ENCODE results near the gene CREB5.

CREB5 gene

DNA sequence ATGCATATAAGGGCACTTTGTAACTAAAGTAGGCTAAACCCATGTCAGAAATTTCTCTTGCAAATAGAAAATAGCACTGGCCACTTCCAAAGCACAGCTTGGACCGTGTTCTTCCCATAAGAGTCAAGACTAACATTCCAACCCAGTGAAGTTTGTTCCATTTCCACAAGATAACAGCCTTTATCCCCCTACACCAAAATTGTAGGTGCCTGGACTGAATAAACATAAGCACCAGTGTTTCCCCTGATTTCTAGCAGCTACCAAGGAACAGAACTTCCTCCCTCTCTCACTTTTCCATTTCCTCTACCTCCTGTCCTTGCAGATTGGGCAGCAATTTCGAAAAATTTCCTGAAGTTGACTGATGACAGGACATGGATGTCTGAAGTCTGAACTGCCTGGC is 219.7 kb downstream of the CREB5 start:
- no peaks in the 10 kb centered on the region for H3K36me3 ChIP-seq (ENCODE audit: insufficient read depth, low read length)
- peaks cover 10% of the 10 kb centered on the region for H3K4me1 ChIP-seq (ENCODE audit: insufficient read depth, low read length)

GRCh38 chr7:28638914-28639313 is 226.6 kb downstream of the CREB5 start:
- Histone ChIP-seq H3K27me3 (ENCODE audit: insufficient read depth, low read length) (no peaks in the 10 kb centered on the region), H3K36me3 (ENCODE audit: insufficient read depth, low read length) (no peaks in the 10 kb centered on the region), H2AFZ (ENCODE audit: low read depth, low read length) (no peak overlapping the region), H3K4me1 (ENCODE audit: insufficient read depth, low read length) (peaks cover 19% of the 10 kb centered on the region), H3K9me3 (ENCODE audit: low read length) (no peaks in the 10 kb centered on the region), H3K4me3 (ENCODE audit: low read length) (no peak overlapping the region)

More for the DNA sequence above, 219.7 kb downstream of the CREB5 start:
- Histone ChIP-seq H3K4me3 (ENCODE audit: low read length) (no peak overlapping the region), H3K27me3 (ENCODE audit: insufficient read depth, low read length) (no peaks in the 10 kb centered on the region), H3K9me3 (ENCODE audit: low read length) (no peaks in the 10 kb centered on the region), H2AFZ (ENCODE audit: low read depth, low read length) (no peak overlapping the region)

DNA sequence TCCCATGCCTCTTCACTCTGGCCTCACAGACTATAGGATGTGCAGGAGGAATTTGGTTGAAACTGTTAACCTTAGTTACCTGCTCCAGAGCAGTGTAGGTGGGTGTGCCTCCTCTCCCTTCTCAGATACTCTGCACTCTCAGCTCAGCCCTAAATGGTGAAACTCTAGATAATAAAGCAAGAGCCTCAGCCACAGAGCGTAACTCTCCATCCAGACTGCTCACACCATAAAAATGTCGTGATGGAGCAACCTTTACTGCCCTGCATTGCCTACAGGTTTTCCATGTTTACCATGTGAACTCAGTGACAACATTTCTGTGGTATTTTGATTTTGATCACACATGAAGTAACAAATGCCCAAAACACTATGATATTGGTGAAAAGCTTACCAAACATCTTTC is 227.7 kb downstream of the CREB5 start:
- Histone ChIP-seq H3K4me3 (ENCODE audit: low read length) (no peak overlapping the region), H3K9me3 (ENCODE audit: low read length) (no peaks in the 10 kb centered on the region), H3K4me1 (ENCODE audit: insufficient read depth, low read length) (peaks cover 23% of the 10 kb centered on the region), H2AFZ (ENCODE audit: low read depth, low read length) (no peak overlapping the region), H3K27me3 (ENCODE audit: insufficient read depth, low read length) (no peaks in the 10 kb centered on the region), H3K36me3 (ENCODE audit: insufficient read depth, low read length) (no peaks in the 10 kb centered on the region)

GRCh38 chr7:28641752-28642545 is 229.6 kb downstream of the CREB5 start:
- no peak overlapping the region for H2AFZ ChIP-seq (ENCODE audit: low read depth, low read length)
- H3K27me3 ChIP-seq (ENCODE audit: insufficient read depth, low read length) = no peaks in the 10 kb centered on the region
- H3K36me3 ChIP-seq (ENCODE audit: insufficient read depth, low read length) = no peaks in the 10 kb centered on the region
- no peak overlapping the region for H3K4me3 ChIP-seq (ENCODE audit: low read length)
- peaks cover 39% of the 10 kb centered on the region for H3K4me1 ChIP-seq (ENCODE audit: insufficient read depth, low read length)
- no peaks in the 10 kb centered on the region for H3K9me3 ChIP-seq (ENCODE audit: low read length)

- Histone ChIP-seq H3K27me3 (ENCODE audit: insufficient read depth, low read length) (no peaks in the 10 kb centered on the region), H3K36me3 (ENCODE audit: insufficient read depth, low read length) (no peaks in the 10 kb centered on the region), H3K9me3 (ENCODE audit: low read length) (no peaks in the 10 kb centered on the region), H2AFZ (ENCODE audit: low read depth, low read length) (no peak overlapping the region), H3K4me3 (ENCODE audit: low read length) (no peak overlapping the region), H3K4me1 (ENCODE audit: insufficient read depth, low read length) (peaks cover 43% of the 10 kb centered on the region)
Measured at GRCh38 chr7:28643188-28643569, 230.9 kb downstream of the CREB5 start.

DNA sequence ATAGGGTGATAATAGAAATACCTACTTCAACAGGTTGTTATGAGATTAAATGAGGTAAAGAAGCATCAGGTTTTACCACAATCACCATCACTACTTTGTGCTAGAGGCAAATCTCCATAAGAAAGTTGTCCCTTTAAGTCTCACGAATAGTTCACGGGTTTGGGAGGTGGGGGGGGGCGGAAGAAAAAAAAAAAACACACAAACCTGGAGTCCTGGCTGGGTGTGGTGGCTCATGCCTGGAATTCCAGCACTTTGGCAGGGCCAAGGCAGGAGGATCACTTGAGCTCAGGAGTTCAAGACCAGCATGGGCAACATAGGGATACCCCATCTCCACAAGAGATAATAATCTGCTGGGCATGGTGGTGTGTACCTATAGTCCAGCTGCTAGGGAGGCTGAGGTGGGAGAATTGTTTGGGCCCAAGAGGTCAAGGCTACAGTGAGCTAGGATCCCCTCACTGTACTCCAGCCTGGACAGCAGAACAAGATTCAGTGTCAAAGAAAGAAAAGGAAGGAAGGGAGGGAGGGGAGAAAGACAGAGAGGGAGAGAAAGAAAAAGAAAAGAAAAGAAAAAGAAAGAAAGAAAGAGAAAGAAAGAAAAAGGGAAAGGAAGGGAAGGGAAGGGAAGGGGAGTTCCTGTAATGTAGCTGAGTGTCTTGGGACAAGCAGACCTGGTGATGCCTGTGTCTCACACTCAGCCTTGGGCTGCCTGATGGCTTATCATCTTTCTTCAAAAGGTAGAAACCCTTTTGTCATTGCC is 231.4 kb downstream of the CREB5 start:
- Histone ChIP-seq H3K36me3 (ENCODE audit: insufficient read depth, low read length) (no peaks in the 10 kb centered on the region), H3K27me3 (ENCODE audit: insufficient read depth, low read length) (no peaks in the 10 kb centered on the region), H3K4me3 (ENCODE audit: low read length) (no peak overlapping the region), H3K4me1 (ENCODE audit: insufficient read depth, low read length) (peaks cover 43% of the 10 kb centered on the region), H3K9me3 (ENCODE audit: low read length) (no peaks in the 10 kb centered on the region), H2AFZ (ENCODE audit: low read depth, low read length) (no peak overlapping the region)

DNA sequence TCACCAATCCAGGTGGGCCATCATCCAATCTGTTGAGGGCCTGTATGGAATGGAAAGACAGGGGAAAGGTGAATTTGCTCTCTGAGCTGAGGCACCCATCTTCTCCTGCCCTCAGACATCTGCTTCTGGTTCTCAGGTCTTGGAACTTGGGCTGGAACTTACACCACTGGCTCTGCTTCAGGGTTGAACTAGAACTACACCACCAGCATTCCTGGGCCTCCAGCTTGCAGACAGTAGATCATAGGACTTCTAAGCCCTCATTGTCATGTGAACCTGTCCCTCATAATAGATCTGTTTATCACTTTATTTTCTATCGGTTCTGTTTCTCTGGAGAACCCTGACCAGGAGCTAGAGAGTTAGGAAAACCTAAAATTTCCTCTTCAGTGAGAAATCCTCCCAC is 233.5 kb downstream of the CREB5 start:
- Histone ChIP-seq H3K4me3 (ENCODE audit: low read length) (no peak overlapping the region), H3K9me3 (ENCODE audit: low read length) (no peaks in the 10 kb centered on the region), H3K4me1 (ENCODE audit: insufficient read depth, low read length) (peaks cover 43% of the 10 kb centered on the region), H3K36me3 (ENCODE audit: insufficient read depth, low read length) (no peaks in the 10 kb centered on the region), H3K27me3 (ENCODE audit: insufficient read depth, low read length) (no peaks in the 10 kb centered on the region), H2AFZ (ENCODE audit: low read depth, low read length) (no peak overlapping the region)

DNA sequence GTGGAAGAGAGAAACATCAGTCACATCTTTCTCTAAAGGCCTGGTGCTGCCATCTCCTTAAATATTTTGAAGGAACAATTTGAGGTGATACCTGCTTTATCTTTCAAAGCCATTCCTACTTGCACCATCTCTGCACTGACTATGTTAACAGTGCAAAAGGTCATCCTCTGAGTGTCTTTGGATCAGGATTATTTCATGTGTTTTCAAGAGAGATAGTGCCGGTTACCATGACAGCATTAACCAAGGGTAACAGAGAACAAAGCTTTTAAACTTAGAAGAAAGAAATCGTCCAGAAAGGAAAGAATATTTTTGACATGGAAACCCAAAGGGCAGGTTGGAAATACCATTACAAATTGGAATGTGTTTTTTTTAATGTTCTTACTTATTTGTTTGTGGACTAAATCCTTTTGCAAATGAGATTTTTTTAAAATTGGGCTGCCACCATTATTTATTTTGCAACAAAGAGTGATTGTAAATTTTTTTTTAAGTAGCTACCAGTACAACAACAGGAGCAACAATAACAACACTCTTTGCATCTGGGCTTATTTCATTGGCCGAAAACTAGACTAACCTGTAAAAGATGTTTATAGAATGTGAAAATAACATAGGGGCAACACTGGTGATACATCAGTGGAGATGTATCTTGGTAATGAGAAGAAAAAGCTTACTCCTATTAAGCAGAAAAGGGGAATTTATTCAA is 234.2 kb downstream of the CREB5 start:
- H3K36me3 ChIP-seq (ENCODE audit: insufficient read depth, low read length) = no peaks in the 10 kb centered on the region
- no peak overlapping the region for H2AFZ ChIP-seq (ENCODE audit: low read depth, low read length)
- no peak overlapping the region for H3K4me3 ChIP-seq (ENCODE audit: low read length)
- no peaks in the 10 kb centered on the region for H3K9me3 ChIP-seq (ENCODE audit: low read length)
- peaks cover 43% of the 10 kb centered on the region for H3K4me1 ChIP-seq (ENCODE audit: insufficient read depth, low read length)
- no peaks in the 10 kb centered on the region for H3K27me3 ChIP-seq (ENCODE audit: insufficient read depth, low read length)

DNA sequence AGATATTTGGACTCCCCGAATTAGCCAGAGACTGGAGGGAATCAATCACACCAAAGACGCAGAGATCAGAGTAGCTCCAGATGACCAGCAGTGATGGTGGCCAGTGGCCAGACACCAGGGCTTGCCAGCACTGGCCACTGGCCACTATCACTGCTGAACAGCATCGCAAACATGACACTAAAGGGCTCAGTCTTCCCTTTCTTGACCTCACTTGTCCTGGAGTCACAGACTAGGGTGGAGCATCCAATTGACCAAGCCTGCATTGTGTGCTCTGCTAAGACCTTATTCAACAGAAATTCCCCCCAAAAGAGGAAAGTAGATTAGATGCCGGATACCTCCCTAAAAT is 234.7 kb downstream of the CREB5 start:
- Histone ChIP-seq H3K9me3 (ENCODE audit: low read length) (no peaks in the 10 kb centered on the region), H3K4me3 (ENCODE audit: low read length) (no peak overlapping the region), H3K36me3 (ENCODE audit: insufficient read depth, low read length) (no peaks in the 10 kb centered on the region), H2AFZ (ENCODE audit: low read depth, low read length) (no peak overlapping the region), H3K27me3 (ENCODE audit: insufficient read depth, low read length) (no peaks in the 10 kb centered on the region), H3K4me1 (ENCODE audit: insufficient read depth, low read length) (peaks cover 43% of the 10 kb centered on the region)

- no peaks in the 10 kb centered on the region for H3K27me3 ChIP-seq (ENCODE audit: insufficient read depth, low read length)
- H3K4me3 ChIP-seq (ENCODE audit: low read length) = no peak overlapping the region
- H2AFZ ChIP-seq (ENCODE audit: low read depth, low read length) = no peak overlapping the region
- H3K36me3 ChIP-seq (ENCODE audit: insufficient read depth, low read length) = no peaks in the 10 kb centered on the region
- no peaks in the 10 kb centered on the region for H3K9me3 ChIP-seq (ENCODE audit: low read length)
- H3K4me1 ChIP-seq (ENCODE audit: insufficient read depth, low read length) = peaks cover 25% of the 10 kb centered on the region
Measured at GRCh38 chr7:28649189-28649588, 236.9 kb downstream of the CREB5 start.

DNA sequence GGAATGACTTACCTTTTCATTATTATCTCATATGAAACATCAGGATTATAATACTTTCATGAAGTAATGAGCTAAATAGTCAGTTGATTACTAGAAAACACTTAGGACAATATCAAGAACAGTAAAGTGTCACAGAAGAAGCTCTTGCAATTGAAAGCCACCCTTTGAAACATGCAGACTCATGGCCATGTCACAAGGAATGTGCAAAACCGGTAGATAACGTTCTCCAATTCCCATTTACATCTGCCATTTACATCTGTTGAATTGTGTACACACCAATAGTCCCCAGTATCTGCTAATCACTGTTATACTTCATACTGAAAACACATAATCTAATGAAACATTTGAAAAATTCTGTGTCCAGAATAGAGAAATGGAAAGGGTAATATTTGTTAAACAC is 237.5 kb downstream of the CREB5 start:
- Histone ChIP-seq H2AFZ (ENCODE audit: low read depth, low read length) (no peak overlapping the region), H3K4me1 (ENCODE audit: insufficient read depth, low read length) (peaks cover 24% of the 10 kb centered on the region), H3K4me3 (ENCODE audit: low read length) (no peak overlapping the region), H3K36me3 (ENCODE audit: insufficient read depth, low read length) (no peaks in the 10 kb centered on the region), H3K9me3 (ENCODE audit: low read length) (no peaks in the 10 kb centered on the region), H3K27me3 (ENCODE audit: insufficient read depth, low read length) (no peaks in the 10 kb centered on the region)

- Histone ChIP-seq H3K4me3 (ENCODE audit: low read length) (no peak overlapping the region), H3K27me3 (ENCODE audit: insufficient read depth, low read length) (no peaks in the 10 kb centered on the region), H3K4me1 (ENCODE audit: insufficient read depth, low read length) (peaks cover 13% of the 10 kb centered on the region), H2AFZ (ENCODE audit: low read depth, low read length) (no peak overlapping the region), H3K36me3 (ENCODE audit: insufficient read depth, low read length) (no peaks in the 10 kb centered on the region), H3K9me3 (ENCODE audit: low read length) (no peaks in the 10 kb centered on the region)
Measured at GRCh38 chr7:28654110-28654509, 241.8 kb downstream of the CREB5 start.

- no peak overlapping the region for H3K4me3 ChIP-seq (ENCODE audit: low read length)
- H2AFZ ChIP-seq (ENCODE audit: low read depth, low read length) = no peak overlapping the region
- no peaks in the 10 kb centered on the region for H3K9me3 ChIP-seq (ENCODE audit: low read length)
- H3K4me1 ChIP-seq (ENCODE audit: insufficient read depth, low read length) = peaks cover 13% of the 10 kb centered on the region
- no peaks in the 10 kb centered on the region for H3K27me3 ChIP-seq (ENCODE audit: insufficient read depth, low read length)
- H3K36me3 ChIP-seq (ENCODE audit: insufficient read depth, low read length) = no peaks in the 10 kb centered on the region
Measured at GRCh38 chr7:28656529-28656928, 244.2 kb downstream of the CREB5 start.
